Sigmoid colon (tissue), 4 donors: ENCODE measurements around the gene PTPRD.

ENCODE experiments used
- CTCF ChIP-seq, 4 experiments: fragments of 450-650 bp in 3 of 4; fragments of 200-600 bp in 1 of 4; IDR thresholded peaks; one replicate each; pipeline ENCODE4 v1.5.1; 2016 to 2019; ENCODE audit warnings: antibody characterized with exemption in 4 of 4, mild to moderate bottlenecking in 3 of 4, moderate library complexity in 2 of 4
- EP300 ChIP-seq, 4 donors: sonication (generic); formaldehyde crosslinking; IDR thresholded peaks; one replicate each; pipeline ENCODE4 v1.6.1; 2017; ENCODE audit warnings: antibody characterized with exemption in 4 of 4
- POLR2A ChIP-seq, 2 donors: fragments of 450-650 bp; IDR thresholded peaks; one replicate each; pipeline ENCODE4 v1.6.1; 2016; ENCODE audit warnings: antibody characterized with exemption in 2 of 2, mild to moderate bottlenecking in 2 of 2, moderate library complexity in 2 of 2
- POLR2AphosphoS5 ChIP-seq, 4 donors: sonication (generic); formaldehyde crosslinking; IDR thresholded peaks; one replicate each; pipeline ENCODE4 v1.6.1; 2017; ENCODE audit warnings: antibody characterized with exemption in 4 of 4

DNA sequence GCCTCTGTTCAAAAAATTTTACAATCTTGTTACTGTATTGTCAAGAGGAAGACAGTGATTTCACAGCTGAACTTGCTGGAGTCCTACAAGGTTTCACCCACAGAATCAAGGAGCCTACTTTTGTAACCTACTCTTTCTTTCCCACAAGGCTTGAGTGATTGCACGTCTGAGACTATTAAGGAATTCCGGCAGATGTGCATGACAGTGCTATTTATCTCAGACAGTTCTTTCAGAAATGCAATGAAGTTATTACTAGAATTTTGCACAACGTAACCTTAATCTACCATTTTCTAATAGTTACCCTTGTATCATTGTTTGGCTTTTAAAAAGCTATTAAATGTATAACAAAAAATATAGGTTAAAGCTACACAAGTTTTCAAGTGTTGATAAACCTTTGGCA is 400.1 kb downstream of the PTPRD start:
- TF ChIP-seq POLR2AphosphoS5 (IDR thresholded peaks at IDR 0.05), result no peak
- no peak for TF ChIP-seq CTCF (IDR thresholded peaks at IDR 0.05)
- no peak for TF ChIP-seq POLR2A (IDR thresholded peaks at IDR 0.05)
- TF ChIP-seq EP300 (IDR thresholded peaks at IDR 0.05), result no peak
